Cardiac muscle cell (in vitro differentiated cells and primary cell): ENCODE results near the gene BBS9. TPM values are rescaled to one million over a fixed set of nuclear protein-coding genes. Genes with fewer than 3 reads are reported as not detected.
A peak's percentile ranks its signal among the peaks of the same experiment; 100 is the strongest.

Experiments used
- DNase-seq, 2 donors: peaks; one replicate each; pipeline versions ENCODE4 v3.0.0 to v3.0.0-alpha.2; 2010 to 2017; ENCODE audit warnings: low read depth in 1 of 2, low spot score in 1 of 2
- H3K27ac ChIP-seq: fragments of 200-600 bp; sonication (generic); 2 replicates; pipeline ENCODE4 v1.5.1; 2016
- H3K27me3 ChIP-seq: fragments of 200-600 bp; sonication (generic); 2 replicates; pipeline ENCODE4 v1.6.0; 2016; ENCODE audit warnings: control low read depth
- H3K36me3 ChIP-seq: fragments of 200-600 bp; sonication (generic); 2 replicates; pipeline ENCODE4 v1.5.1; 2016; ENCODE audit warnings: control low read depth
- H3K4me1 ChIP-seq: fragments of 200-600 bp; sonication (generic); 2 replicates; pipeline ENCODE4 v1.8.1; 2017; ENCODE audit warnings: low read depth, mild to moderate bottlenecking, mixed run types
- H3K4me3 ChIP-seq: fragments of 200-600 bp; sonication (generic); 2 replicates; pipeline ENCODE4 v1.5.1; 2016; ENCODE audit warnings: mild to moderate bottlenecking
- H3K9me3 ChIP-seq: fragments of 200-600 bp; sonication (generic); 2 replicates; pipeline ENCODE4 v1.5.1; 2017; ENCODE audit warnings: low read depth, mild to moderate bottlenecking, control low read depth
- CTCF ChIP-seq: IDR thresholded peaks from 2 replicates; pipeline ENCODE4 v1.5.1; 2012; ENCODE audit warnings: low read depth, mild to moderate bottlenecking, low read length
- polyA plus RNA-seq: library from polyadenylated mRNA; unstranded; fragments of >200 nt; fragmentation: Nextera tagmentation; extraction: Ambion mirVana; gene quantifications from 2 replicates; pipeline ENCODE4 v1.2.1, GENCODE V29; 2016
- total RNA-seq: library from RNA; depleted of rRNA; stranded (reverse); fragments of >200 nt; gene quantifications from 2 replicates; pipeline ENCODE4 v1.2.3, GENCODE V29; 2016

Gene BBS9
- total and polyA plus RNA-seq, 2 experiments from 2014 or later = 9.8 to 13.2 TPM

DNA sequence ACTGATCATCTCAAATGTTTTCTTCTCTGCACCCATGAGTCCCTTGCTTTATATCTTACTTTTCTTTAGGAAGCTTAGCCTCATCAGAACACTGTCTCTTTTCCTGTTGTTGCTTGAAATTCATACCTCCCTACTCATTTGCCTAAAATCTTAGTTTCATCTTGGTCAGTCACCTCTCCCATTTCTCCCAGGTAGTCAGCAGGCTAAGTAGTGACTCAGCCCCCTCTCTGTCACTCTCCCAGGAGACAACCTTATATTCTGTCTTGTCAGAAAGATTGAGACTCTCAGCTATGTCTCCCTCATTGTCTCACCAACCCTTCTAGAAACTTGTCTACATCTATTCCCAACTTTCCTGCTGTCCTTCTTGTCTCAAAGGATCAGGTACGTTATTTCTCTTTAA, 280.9 kb downstream of the BBS9 start:
- Histone ChIP-seq H3K9me3 (no peaks in the 10 kb centered on the region), H3K27me3 (no peaks in the 10 kb centered on the region), H3K27ac (no peak overlapping the region), H3K4me1 (peaks cover 11% of the 10 kb centered on the region), H3K4me3 (no peak overlapping the region), H3K36me3 (no peaks in the 10 kb centered on the region)
- no peak for DNase-seq
- TF ChIP-seq CTCF = no peak

DNA sequence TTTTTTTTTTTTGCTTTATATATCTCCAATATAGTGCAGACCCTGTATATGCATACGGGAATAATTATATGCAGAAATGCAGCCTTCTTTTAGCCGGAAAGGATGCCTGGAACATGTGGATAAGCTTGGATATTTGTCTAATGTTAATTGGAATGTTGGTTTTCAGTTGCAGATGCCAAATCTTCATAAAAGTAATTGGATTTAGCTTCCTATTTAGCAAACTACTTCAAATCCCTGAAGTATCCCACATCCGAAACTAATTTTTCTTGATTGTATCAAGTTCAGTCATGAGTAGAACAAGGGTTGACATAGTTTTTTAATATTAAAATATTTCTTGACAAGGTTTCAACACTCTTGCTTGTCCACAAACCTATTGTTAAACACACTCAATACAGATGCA, 281.7 kb downstream of the BBS9 start:
- Histone ChIP-seq H3K4me3 (no peak overlapping the region), H3K27ac (no peak overlapping the region), H3K27me3 (no peaks in the 10 kb centered on the region), H3K36me3 (no peaks in the 10 kb centered on the region), H3K4me1 (peaks cover 11% of the 10 kb centered on the region), H3K9me3 (no peaks in the 10 kb centered on the region)
- TF ChIP-seq CTCF = no peak
- DNase-seq = no peak

- no peaks in the 10 kb centered on the region for H3K27me3 ChIP-seq
- no peaks in the 10 kb centered on the region for H3K36me3 ChIP-seq
- TF ChIP-seq CTCF = no peak
- H3K4me1 ChIP-seq = peaks cover 11% of the 10 kb centered on the region
- no peak overlapping the region for H3K4me3 ChIP-seq
- peak overlapping the region; percentile 44 for H3K27ac ChIP-seq
- DNase-seq = peak in 1 of 2 donors; percentile 22
- no peaks in the 10 kb centered on the region for H3K9me3 ChIP-seq
Measured at GRCh38 chr7:33412331-33412730, 283.0 kb downstream of the BBS9 start.

- Histone ChIP-seq H3K27ac (no peak overlapping the region), H3K27me3 (no peaks in the 10 kb centered on the region), H3K36me3 (no peaks in the 10 kb centered on the region), H3K4me3 (no peak overlapping the region), H3K9me3 (no peaks in the 10 kb centered on the region), H3K4me1 (no peaks in the 10 kb centered on the region)
- peak in 1 of 2 donors; percentile 62 for DNase-seq
- TF ChIP-seq CTCF = no peak
Measured at GRCh38 chr7:33418251-33418701, 288.9 kb downstream of the BBS9 start.

DNA sequence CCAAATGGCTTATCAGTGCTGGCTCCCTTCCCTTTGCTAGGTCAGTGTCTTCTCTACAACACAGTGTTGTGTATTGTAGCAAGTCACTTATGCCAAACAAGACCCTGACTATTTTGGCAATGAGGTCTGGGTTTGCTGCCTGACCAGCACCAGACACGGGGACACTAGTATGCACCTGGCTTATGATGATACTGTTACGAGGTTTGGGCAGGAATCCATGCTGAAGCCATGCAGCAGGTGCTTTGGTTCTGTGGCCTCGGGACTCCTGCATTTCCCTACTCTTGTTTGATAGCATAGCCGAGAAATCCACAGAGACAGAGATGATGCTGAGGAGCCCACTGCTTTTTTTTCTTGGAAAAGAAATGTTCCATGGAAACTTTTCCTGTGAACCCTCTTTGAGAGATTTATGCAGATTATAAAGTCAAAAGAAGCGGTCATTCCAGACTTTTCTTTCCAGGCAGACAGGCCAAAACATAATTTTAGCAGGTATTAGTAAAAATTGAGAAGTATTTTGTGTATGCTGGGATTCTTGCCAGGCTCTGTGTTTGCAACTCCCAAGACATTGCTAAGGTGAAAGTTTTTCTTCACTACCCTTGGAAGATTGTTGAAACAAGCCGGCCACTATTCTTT, 291.1 kb downstream of the BBS9 start:
- Histone ChIP-seq H3K4me1 (peaks cover 6% of the 10 kb centered on the region), H3K4me3 (no peak overlapping the region)
- no peak for DNase-seq

More for the DNA sequence above, 291.1 kb downstream of the BBS9 start:
- Histone ChIP-seq H3K36me3 (no peaks in the 10 kb centered on the region), H3K9me3 (no peaks in the 10 kb centered on the region), H3K27ac (no peak overlapping the region), H3K27me3 (no peaks in the 10 kb centered on the region)
- TF ChIP-seq CTCF = no peak
